GM19467 (cell line): Measurements from ENCODE around the gene C6orf120.

Experiments
- ATAC-seq: cut with Tn5 transposase; IDR thresholded peaks from one replicate; pipeline ENCODE4 v1.9.1; 2021; ENCODE audit warnings: mild to moderate bottlenecking, moderate library complexity; ENCODE audit not compliant: unreplicated experiment

Gene C6orf120

DNA sequence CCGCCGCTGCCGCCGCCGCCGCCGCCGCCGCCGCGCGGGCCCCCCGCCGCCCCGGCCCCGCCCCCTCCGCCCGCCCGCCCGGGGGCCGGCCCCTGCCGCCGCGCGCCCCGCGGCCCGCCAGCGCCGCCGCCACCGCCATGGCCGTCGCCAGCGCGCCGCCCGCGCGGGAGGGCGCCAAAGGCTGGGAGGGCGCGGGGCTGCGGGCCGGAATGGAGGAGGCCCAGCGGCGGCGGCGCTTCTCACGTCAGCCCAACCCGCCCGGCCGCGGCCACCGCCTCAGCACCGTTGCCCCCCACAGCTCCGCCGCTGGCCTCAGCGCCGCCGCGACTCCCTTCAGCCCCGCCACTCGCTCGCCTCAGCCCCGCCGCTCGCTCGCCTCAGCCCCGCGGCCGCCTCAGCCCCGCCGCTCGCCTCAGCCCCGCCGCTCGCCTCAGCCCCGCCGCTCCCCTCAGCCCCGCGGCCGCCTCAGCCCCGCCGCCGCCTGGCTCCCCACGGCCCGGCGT lies 22.1 kb downstream of the C6orf120 start:
- ATAC-seq = peak; percentile 29

GRCh38 chr6:169724494-169725124 lies 22.7 kb downstream of the C6orf120 start, which contains the start of gene PHF10:
TSS of gene PHF10 (minus strand) at chr6:169724500. CDS start at chr6:169723931, 569 bp downstream.
- ATAC-seq = peak; percentile 32

DNA sequence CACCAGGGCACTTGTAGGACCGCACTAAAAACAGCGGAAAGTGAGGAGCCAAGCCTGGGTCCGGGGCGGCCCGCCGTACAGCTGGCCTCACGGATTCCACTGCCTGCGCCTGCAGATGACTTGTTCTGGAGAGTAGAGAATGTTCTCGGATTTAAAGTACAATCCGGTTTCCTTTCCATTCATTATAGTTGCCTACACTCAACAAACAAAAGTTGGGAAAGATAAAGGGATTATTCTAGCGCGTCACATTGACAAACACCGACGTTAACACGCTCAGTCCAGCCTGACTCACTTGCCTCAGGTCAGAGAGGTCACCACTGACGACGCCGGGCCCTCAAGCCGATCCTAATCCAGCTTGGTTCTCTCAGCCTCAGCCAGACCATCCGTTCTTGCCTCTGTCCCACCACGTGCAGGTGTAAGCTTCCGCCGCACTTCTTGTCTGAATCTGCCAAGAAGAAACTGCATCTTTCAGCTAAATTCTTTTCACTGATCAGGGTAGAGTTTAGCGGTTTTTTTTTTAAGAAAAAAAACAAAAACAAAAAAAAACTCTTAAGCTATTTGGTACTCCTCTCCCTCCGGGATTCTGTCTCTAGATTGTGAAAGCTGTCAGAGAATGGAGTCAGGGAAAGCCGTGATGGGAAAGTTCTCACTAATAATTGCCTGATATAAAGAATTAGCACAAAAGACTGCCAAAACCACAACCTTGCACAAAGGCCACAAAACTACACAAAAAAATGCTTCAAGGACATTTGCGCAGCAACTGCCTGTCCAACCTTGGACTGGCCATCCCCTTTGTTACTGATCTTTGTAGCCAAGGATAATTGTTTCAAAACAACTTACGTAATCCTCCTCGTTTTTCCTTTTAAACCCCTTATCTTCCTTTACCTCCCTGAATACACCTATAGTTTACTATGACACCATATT lies 23.5 kb downstream of the C6orf120 start:
- peak; percentile 17 for ATAC-seq

DNA sequence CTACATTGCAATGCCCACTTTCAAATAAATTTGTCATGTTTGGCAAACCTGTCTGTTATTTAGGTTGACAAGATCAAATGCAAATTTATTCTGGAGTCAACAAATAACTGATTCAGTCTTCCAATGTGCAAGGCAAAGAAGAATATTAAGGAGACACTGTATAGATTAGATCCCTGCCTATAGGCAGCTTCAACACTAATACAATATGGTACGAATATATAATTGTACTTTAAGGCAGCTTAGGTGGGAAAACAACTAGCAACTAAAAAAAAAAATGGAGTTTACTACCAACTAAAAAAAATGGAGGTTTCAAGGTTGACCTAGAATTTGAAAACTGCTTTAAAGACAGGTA lies 24.1 kb downstream of the C6orf120 start:
- ATAC-seq = no peak

GRCh38 chr6:169726963-169727362 lies 25.0 kb downstream of the C6orf120 start:
- no peak for ATAC-seq

DNA sequence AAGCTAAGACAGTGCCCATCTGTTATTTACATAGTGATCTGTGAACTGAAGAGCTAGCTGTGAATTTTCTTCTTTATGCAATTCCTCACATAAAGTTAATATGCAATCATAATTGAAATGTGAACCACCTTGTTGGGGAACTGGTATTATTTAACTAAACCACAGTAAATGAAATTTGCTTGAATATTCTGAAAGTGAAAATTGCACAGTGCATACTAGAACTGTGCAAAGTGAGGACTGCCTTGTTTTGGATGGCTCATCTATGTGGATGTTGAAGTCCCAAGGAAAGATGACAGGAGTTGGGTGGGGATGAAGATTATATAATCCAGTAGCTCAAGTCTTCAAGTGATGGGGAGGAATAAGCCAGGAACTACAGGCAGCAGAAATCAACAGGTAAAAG lies 28.0 kb downstream of the C6orf120 start:
- ATAC-seq = no peak

- no peak for ATAC-seq
Observed at GRCh38 chr6:169738204-169738975, 36.5 kb downstream of the C6orf120 start.

- ATAC-seq = no peak
Observed at GRCh38 chr6:169738976-169739529, 37.1 kb downstream of the C6orf120 start.

DNA sequence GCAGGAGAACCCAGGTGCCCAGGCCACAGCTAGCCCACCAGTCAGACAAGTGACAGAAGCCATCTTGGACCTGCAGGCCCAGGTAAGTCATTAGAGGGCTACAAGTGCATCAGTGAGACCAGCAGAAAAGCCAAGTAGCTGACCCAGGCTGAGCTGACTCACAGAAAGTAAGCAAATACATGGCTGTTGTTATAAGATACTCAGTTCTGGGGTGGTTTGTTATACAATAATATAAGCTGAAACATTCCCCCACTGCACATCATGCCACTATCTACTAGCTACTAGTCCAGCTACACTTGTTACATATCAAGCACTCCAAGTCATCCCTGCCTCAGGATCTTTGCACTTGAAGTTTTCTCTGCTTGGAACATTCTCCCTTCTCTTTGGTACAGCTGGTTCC lies 39.4 kb downstream of the C6orf120 start:
- no peak for ATAC-seq

DNA sequence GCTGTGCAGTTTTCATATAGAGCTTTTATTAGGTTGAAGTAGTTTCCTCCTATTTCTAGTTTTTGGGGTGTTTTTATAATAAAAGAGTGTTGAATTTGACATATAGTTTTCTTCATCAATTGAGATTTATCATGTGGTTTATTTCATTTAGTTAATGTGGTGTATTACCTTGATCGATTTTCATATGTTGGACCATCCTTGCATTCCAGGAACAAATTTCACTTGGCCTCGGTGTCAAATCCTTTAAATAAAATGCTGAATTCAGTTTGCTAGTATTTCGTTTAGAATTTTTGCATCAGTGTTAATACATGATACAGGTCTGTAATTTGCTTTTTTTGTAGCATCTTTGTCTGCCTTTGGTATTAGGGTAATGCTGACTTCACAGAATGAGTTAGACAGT lies 43.5 kb downstream of the C6orf120 start:
- no peak for ATAC-seq

GRCh38 chr6:169746556-169746955 lies 44.6 kb downstream of the C6orf120 start:
- ATAC-seq = no peak

DNA sequence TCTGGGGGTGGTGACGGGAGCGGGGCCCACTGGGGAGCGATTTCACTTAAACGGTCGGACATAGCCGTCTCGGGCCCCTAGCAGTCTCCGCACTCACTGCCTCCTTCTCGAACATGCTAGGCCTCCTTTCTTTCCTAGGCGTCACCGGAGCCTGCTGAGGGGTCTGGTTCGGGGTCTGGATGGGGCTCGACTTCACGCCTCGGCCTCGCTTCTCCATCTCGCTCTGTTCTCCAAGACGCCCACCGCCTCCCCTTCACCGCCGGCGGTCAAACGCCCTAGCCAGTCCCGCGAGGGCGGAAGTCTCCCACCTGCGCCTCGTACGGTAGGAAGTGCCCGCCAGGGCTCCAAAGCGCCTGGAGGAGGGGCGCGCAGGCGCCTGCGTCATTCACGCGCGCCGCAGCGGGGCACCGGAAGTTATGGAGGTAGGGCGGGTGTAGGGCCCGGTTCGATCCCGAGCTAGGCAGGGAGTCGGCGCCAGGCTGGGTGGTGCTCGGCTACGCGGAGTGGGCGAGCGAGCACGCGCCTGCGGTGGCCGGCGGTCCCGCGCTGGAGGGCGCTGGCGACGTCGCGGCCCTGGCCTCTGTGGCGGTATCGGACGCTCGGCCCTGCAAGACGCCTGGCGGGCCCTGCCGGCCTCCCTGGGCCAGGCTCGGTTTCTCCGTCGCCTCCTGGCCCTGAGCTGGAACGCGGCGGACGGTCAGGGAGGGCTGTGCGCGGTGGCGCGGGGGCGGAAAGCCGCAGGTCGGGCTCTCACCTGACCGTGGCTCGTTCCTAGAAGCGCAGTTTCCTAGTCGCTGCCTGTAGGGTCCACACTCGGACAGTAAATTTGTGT lies 49.5 kb downstream of the C6orf120 start, which contains the start of the genes DYNLT2 and ERMARD:
TSS of gene DYNLT2 (minus strand) at position 331 of the 832 bp plus-strand sequence. CDS start at position 217, 114 bp downstream.
TSS of gene ERMARD (plus strand) at position 381 of the 832 bp plus-strand sequence. CDS start at position 417, 36 bp downstream.
- peak; percentile 94 for ATAC-seq

DNA sequence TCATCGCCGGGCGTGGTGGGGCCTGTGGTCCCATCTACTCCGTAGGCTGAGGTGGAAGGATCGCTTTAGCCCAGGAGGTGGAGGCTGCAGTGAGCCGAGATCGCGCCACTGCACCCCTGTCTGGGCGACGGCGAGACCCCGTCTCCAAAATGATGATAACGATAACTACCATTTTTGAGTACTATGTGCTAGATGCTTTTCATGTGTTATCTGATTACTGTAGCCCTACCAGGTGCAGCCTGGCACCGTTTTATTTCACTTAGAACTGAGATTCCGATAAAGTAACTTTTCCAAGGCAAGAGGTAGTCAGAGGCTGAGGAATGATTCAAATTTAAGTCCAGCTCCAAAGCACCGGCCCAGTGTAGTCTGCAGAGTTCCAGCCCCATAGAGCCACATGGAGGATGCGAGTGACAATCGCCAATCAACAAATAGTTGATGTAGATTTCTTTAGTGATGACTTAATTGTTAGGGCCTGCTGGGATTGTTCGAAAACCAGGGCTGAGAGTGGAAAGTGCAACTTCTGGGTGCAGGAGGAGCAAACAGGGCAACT lies 50.2 kb downstream of the C6orf120 start:
- ATAC-seq = no peak
